Endothelial cell (in vitro differentiated cells): ENCODE results near the gene SH2B2. TPM values are rescaled to one million over a fixed set of nuclear protein-coding genes. Genes with fewer than 3 reads are reported as not detected.
A peak's percentile ranks its signal among the peaks of the same experiment; 100 is the strongest.

Source experiments
- DNase-seq: peaks from one replicate; pipeline ENCODE4 v3.0.0; 2021; ENCODE audit warnings: low spot score
- H3K27ac Mint-ChIP-seq: one replicate; pipeline ENCODE4 v1.8.0; 2021; ENCODE audit warnings: mixed read lengths, inconsistent platforms; ENCODE audit not compliant: unreplicated experiment
- H3K27me3 Mint-ChIP-seq: one replicate; pipeline ENCODE4 v1.8.0; 2021; ENCODE audit warnings: mild to moderate bottlenecking, moderate library complexity, mixed read lengths, inconsistent platforms; ENCODE audit not compliant: unreplicated experiment
- H3K36me3 Mint-ChIP-seq: one replicate; pipeline ENCODE4 v1.8.0; 2021; ENCODE audit warnings: mild to moderate bottlenecking, low read depth, mixed read lengths, inconsistent platforms; ENCODE audit not compliant: unreplicated experiment
- H3K4me1 Mint-ChIP-seq: one replicate; pipeline ENCODE4 v1.8.0; 2021; ENCODE audit warnings: mild to moderate bottlenecking, mixed read lengths, inconsistent platforms; ENCODE audit not compliant: unreplicated experiment
- H3K4me3 Mint-ChIP-seq: one replicate; pipeline ENCODE4 v1.8.0; 2021; ENCODE audit warnings: mild to moderate bottlenecking, mixed read lengths, inconsistent platforms; ENCODE audit not compliant: unreplicated experiment
- H3K9me3 Mint-ChIP-seq: one replicate; pipeline ENCODE4 v1.8.0; 2021; ENCODE audit warnings: mixed read lengths, inconsistent platforms; ENCODE audit not compliant: unreplicated experiment
- CTCF ChIP-seq: fragments of 200-600 bp; sonication (generic); IDR thresholded peaks from one replicate; pipeline ENCODE4 v1.5.0; 2021; ENCODE audit warnings: antibody characterized with exemption; ENCODE audit not compliant: unreplicated experiment
- total RNA-seq: library from RNA; stranded (reverse); fragmentation: NEBNext Ultra II Directional; extraction: Animal tissue kit (Norgen Biotek cat#: 25700); gene quantifications from one replicate; pipeline ENCODE4 v1.2.1, GENCODE V29; 2021; ENCODE audit not compliant: unreplicated experiment

Gene SH2B2
- total RNA-seq, 1 donor from 2014 or later: 2.6 TPM

- Mint-ChIP-seq H3K36me3 (peaks cover 12% of the 10 kb centered on the region), H3K27ac (no peak overlapping the region), H3K9me3 (no peaks in the 10 kb centered on the region), H3K4me1 (peaks cover 13% of the 10 kb centered on the region), H3K4me3 (no peak overlapping the region), H3K27me3 (peaks cover 5% of the 10 kb centered on the region)
- DNase-seq: peak; percentile 28
- no peak for TF ChIP-seq CTCF
These were observed 37.9 kb upstream of the SH2B2 start for GRCh38 chr7:102248456-102249395.

GRCh38 chr7:102251531-102252365 is 34.9 kb upstream of the SH2B2 start:
- Mint-ChIP-seq H3K9me3 (no peaks in the 10 kb centered on the region), H3K27ac (no peak overlapping the region), H3K4me1 (peaks cover 20% of the 10 kb centered on the region), H3K36me3 (peaks cover 12% of the 10 kb centered on the region), H3K27me3 (peaks cover 6% of the 10 kb centered on the region), H3K4me3 (no peak overlapping the region)
- DNase-seq: no peak
- TF ChIP-seq CTCF: no peak

- no peak for DNase-seq
- no peaks in the 10 kb centered on the region for H3K9me3 Mint-ChIP-seq
- TF ChIP-seq CTCF: no peak
- H3K4me3 Mint-ChIP-seq: no peak overlapping the region
- H3K36me3 Mint-ChIP-seq: peaks cover 12% of the 10 kb centered on the region
- peaks cover 20% of the 10 kb centered on the region for H3K4me1 Mint-ChIP-seq
- H3K27ac Mint-ChIP-seq: no peak overlapping the region
- H3K27me3 Mint-ChIP-seq: peaks cover 6% of the 10 kb centered on the region
These were observed 34.2 kb upstream of the SH2B2 start for GRCh38 chr7:102252366-102252982.

- no peaks in the 10 kb centered on the region for H3K9me3 Mint-ChIP-seq
- H3K4me1 Mint-ChIP-seq: peaks cover 20% of the 10 kb centered on the region
- no peak overlapping the region for H3K4me3 Mint-ChIP-seq
- H3K36me3 Mint-ChIP-seq: peaks cover 12% of the 10 kb centered on the region
- H3K27me3 Mint-ChIP-seq: peaks cover 7% of the 10 kb centered on the region
- TF ChIP-seq CTCF: no peak
- H3K27ac Mint-ChIP-seq: no peak overlapping the region
- no peak for DNase-seq
These were observed 33.3 kb upstream of the SH2B2 start for GRCh38 chr7:102253066-102253972.
